NB4 (cell line): ENCODE data around the gene SLC6A19.

Source experiments
- CTCF ChIP-seq: IDR thresholded peaks from one replicate; pipeline ENCODE4 v1.5.1; 2012; ENCODE audit warnings: low read depth, low read length
- POLR2A ChIP-seq: IDR thresholded peaks from 2 replicates; pipeline ENCODE4 v1.6.1; 2011; ENCODE audit warnings: mild to moderate bottlenecking; ENCODE audit not compliant: insufficient read length; ENCODE audit errors: extremely low read depth

GRCh38 chr5:1182360-1182632 is 19.1 kb upstream of the SLC6A19 start:
- TF ChIP-seq CTCF: no peak
- TF ChIP-seq POLR2A: no peak
